ENCODE results near the gene RPL10A.

Gene RPL10A

GRCh38 chr6:35503534-35503933 lies 35.3 kb downstream of the RPL10A start:
- TF ChIP-seq CTCF (IDR thresholded peaks at IDR 0.05): no peak

- TF ChIP-seq CTCF (IDR thresholded peaks at IDR 0.05): no peak
Measured at GRCh38 chr6:35505999-35506412, 37.8 kb downstream of the RPL10A start.

GRCh38 chr6:35506536-35506935 lies 38.3 kb downstream of the RPL10A start:
- no peak for TF ChIP-seq CTCF (IDR thresholded peaks at IDR 0.05)

- TF ChIP-seq CTCF (IDR thresholded peaks at IDR 0.05): no peak
Measured at GRCh38 chr6:35507221-35507620, 39.0 kb downstream of the RPL10A start.

- TF ChIP-seq CTCF (IDR thresholded peaks at IDR 0.05): no peak
Measured at GRCh38 chr6:35508027-35508426, 39.8 kb downstream of the RPL10A start.

- TF ChIP-seq CTCF (IDR thresholded peaks at IDR 0.05): no peak
Measured at GRCh38 chr6:35508542-35508941, 40.3 kb downstream of the RPL10A start.

- no peak for TF ChIP-seq CTCF (IDR thresholded peaks at IDR 0.05)
Measured at GRCh38 chr6:35510916-35511561, 42.8 kb downstream of the RPL10A start.

- TF ChIP-seq CTCF (IDR thresholded peaks at IDR 0.05): no peak
Measured at GRCh38 chr6:35511562-35511941, 43.4 kb downstream of the RPL10A start.

Measured in LNCAP (cell line).